Measurements from ENCODE around the gene STARD3NL.
"Not testable (repeated sequence)": the region's sequence is repeated elsewhere in the genome, so short reads cannot be mapped to it uniquely, and the experiment has no call there.

Gene STARD3NL

DNA sequence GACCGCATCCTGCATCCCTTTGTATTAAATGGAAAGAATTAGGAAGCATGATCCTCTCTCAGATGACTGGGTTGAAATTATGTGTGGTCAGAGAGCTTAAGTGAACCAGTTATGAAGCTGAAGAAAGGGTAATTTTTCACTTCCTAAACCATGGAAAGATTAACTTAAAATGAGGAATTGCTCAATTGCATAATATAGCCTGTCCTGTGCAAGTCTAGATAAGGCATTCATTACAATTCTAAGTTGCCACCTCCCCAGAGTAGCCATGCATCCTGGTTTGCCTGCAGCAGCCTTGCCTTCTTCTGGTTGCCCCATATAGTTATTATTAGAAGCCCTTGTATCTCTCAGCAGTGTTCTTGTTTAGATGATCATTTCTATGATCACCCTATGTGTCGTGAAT lies 45.3 kb downstream of the STARD3NL start:
- no peak for DNase-seq (ENCODE audit: low read depth)

DNA sequence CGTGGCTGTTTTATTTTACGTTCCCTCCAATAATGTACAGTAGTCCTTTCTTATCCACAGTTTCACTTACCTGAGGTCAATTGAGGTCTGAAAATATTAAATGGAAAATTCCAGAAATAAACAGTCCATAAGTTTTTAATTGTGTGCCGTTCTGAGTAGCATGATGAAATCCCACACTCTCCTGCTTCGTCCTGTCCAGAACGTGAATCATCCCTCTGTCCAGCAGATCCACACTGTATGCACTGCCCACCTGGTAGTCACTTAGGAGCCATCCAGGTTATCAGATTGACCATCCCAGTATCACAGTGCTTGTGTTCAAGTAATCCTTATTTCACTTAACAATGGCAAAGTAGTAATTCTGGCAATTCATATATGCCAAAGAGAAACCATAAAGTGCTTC lies 46.3 kb downstream of the STARD3NL start:
- DNase-seq (ENCODE audit: low read depth) = no peak

DNA sequence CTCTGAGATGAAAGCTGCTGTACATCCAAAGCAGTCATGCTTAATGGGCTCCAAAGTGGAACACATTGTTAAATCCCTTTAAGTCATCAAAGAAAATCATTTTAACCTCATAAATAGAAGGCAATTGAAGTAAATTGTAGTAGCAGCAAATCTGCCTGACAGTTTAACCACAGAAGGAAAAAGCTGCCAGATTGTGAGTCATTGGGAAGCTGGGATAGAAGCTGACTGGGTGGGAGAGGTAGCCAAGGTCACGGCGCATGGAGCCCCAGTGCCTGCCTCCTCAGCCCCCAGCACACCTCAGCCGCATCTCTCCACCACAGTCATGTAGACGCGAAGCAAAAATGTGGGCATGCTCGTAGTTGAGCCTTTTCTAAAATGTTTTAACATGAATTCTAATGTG lies 51.3 kb downstream of the STARD3NL start:
- DNase-seq (ENCODE audit: low read depth) = no peak

DNA sequence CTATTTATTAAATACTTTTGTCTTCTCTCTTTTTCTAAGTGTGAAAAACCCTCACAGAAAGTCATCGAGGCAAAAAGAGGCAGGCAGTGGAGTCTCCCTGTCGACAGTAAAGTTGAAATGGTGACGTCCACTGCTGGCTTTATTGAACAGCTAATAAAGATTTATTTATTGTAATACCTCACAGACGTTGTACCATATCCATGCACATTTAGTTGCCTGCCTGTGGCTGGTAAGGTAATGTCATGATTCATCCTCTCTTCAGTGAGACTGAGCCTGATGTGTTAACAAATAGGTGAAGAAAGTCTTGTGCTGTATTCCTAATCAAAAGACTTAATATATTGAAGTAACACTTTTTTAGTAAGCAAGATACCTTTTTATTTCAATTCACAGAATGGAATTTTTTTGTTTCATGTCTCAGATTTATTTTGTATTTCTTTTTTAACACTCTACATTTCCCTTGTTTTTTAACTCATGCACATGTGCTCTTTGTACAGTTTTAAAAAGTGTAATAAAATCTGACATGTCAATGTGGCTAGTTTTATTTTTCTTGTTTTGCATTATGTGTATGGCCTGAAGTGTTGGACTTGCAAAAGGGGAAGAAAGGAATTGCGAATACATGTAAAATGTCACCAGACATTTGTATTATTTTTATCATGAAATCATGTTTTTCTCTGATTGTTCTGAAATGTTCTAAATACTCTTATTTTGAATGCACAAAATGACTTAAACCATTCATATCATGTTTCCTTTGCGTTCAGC lies 52.0 kb downstream of the STARD3NL start:
- no peak for DNase-seq (ENCODE audit: low read depth)

DNA sequence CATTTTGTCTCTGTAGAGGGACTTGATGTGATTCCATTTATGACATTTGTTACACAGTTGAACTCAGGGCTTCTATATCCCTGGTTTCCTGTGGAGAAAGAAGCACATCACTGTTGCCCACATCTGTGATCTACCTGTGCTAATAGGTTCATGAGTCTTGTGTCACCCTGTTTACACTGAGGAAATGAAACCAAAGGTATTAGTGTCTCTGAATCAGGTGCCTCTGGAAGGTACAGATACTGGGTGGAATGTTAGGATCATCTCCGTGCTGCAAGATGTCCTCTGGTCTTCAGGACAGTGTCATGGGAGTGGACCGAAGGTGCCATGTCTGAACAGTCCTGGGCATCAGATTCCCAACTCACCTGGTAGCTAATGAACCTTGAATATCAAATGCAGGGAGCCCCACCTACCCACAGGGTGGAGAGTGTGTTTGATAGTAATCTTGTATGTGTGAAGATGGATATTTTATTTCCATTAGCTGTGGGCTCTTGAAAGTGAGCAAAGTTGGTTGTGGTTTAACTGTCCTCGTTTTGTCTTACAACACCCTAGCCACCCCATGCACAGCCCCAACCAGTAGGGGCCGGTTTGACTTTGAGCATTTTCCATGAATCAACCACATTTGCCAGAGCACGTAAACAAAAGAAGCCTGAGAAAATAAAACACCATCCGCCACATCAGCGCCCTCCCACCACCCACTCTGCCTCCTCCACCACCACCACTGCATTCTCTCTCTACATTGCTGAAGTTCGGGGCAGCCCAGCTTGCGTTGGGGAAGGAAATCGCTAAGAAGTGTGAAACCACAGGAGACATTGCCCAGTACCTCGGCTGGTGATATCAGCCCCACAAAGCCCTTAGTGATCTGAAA lies 54.7 kb downstream of the STARD3NL start:
- DNase-seq (ENCODE audit: low read depth) = no peak

DNA sequence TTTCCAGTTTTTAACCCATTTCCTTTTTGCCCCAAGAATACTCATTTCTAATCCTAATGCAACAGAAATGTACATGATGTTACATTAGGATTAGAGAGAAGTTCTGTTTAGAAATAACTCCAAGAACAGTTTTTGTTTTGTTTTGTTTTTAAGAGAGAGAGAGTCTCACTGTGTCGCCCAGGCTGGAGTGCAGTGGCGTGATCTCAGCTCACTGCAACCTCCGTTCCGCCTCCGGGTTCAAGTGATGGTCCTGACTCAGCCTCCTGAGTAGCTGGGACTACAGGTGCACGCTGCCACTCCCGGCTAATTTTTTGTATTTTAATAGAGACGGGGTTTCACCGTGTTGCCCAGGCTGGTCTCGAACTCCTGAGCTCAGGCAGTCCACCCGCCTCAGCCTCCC lies 56.7 kb downstream of the STARD3NL start:
- DNase-seq (ENCODE audit: low read depth) = not testable (repeated sequence)

- no peak for DNase-seq (ENCODE audit: low read depth)
These were observed 57.6 kb downstream of the STARD3NL start for GRCh38 chr7:38235606-38236005.

- DNase-seq (ENCODE audit: low read depth) = not testable (repeated sequence)
These were observed 61.1 kb downstream of the STARD3NL start for GRCh38 chr7:38239129-38239528.

- DNase-seq (ENCODE audit: low read depth) = no peak
These were observed 63.0 kb downstream of the STARD3NL start for GRCh38 chr7:38241071-38241470.

DNA sequence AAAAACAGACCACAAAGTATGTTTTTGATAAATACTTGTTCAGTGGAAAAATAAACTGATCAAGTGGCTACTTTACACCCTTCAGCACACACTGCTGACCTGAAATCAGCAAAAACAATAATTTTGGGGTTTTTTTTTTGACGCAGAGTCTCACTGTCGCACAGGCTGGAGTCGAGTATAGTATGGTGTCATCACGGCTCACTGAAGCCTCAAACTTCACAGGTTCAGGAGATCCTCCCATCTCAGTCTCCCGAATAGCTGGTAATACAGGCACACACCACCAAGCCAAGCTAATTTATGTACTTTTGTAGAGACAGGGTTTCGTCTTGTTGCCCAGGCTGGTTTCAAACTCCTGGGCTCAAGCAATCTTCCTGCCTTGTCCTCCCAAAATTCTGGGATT lies 64.8 kb downstream of the STARD3NL start:
- no peak for DNase-seq (ENCODE audit: low read depth)

GRCh38 chr7:38243345-38243744 lies 65.3 kb downstream of the STARD3NL start:
- not testable (repeated sequence) for DNase-seq (ENCODE audit: low read depth)

DNA sequence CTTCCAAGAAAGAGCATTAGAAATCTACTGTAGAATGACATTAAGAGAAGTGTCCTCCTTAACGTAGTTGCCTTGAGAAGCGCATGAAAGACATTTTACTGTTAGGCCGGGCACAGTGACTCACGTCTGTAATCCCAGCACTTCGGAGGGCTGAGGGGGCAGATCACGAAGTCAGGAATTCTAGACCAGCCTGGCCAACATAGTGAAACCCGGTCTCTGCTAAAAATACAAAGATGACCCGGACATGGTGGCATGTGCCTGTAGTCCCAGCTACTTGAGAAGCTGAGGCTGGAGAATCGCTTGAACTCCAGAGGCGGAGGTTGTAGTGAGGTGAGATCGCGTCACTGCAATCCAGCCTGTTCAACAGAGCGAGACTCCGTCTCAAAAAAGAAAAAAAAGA lies 66.5 kb downstream of the STARD3NL start:
- no peak for DNase-seq (ENCODE audit: low read depth)

- DNase-seq (ENCODE audit: low read depth) = no peak
These were observed 67.4 kb downstream of the STARD3NL start for GRCh38 chr7:38245409-38245977.

- DNase-seq (ENCODE audit: low read depth) = no peak
These were observed 70.1 kb downstream of the STARD3NL start for GRCh38 chr7:38248069-38248567.

- not testable (repeated sequence) for DNase-seq (ENCODE audit: low read depth)
These were observed 71.8 kb downstream of the STARD3NL start for GRCh38 chr7:38249849-38250248.

DNA sequence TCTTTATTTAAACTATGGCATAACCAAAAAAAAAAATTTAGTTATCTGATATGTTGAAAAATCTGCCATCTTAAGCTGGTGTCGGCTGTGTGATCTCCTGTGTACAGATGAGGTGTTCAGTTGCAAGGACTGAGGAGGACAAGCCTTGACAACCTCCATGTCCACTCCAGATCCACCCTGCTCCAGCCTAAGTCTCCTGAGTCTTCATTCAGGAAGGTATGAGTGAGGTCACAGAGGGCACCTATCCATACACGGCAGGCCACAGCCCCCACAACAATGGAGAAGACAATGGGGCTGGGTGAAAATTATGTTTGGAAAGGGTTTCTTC lies 79.3 kb downstream of the STARD3NL start:
- no peak for DNase-seq (ENCODE audit: low read depth)

- not testable (repeated sequence) for DNase-seq (ENCODE audit: low read depth)
These were observed 81.1 kb downstream of the STARD3NL start for GRCh38 chr7:38259157-38259556.

DNA sequence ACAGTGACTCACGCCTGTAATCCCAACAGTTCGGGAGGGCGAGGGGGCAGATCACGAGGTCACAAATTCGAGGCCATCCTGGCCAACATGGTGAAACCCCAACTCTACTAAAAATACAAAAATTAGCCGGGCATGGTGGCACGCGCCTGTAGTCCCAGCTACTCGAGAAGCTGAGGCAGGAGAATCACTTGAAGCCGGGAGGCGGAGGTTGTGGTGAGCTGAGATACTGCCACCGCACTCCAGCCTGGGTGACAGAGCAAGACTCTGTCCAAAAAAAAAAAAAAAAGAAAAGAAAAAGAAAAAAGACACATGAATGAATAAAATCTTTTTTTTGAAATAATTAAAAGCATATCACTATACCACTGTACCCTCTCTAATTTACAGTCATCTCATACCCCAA lies 83.6 kb downstream of the STARD3NL start:
- DNase-seq (ENCODE audit: low read depth) = not testable (repeated sequence)

GRCh38 chr7:38262026-38262425 lies 84.0 kb downstream of the STARD3NL start:
- DNase-seq (ENCODE audit: low read depth) = not testable (repeated sequence)

- DNase-seq (ENCODE audit: low read depth) = no peak
These were observed 84.5 kb downstream of the STARD3NL start for GRCh38 chr7:38262545-38262944.

GRCh38 chr7:38263274-38263673 lies 85.2 kb downstream of the STARD3NL start:
- DNase-seq (ENCODE audit: low read depth) = not testable (repeated sequence)

DNA sequence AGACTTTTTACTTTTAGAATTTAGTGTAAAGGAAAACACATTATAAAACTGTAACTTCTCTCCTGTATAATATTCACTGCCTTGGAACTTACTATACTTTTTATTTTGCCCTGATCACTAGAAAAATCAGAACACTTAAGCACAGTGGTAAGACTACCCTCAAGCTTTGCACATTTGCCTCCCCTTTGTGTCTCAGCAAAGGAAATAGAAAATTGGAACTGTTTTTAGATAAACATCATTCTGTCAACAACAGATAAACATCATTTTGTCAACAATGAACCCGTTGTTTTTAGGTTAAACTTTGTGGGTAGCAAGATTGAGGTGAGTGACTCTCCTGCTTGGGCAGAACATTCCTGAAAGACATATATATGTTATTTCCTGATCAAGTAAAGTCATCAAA lies 86.6 kb downstream of the STARD3NL start:
- not testable (repeated sequence) for DNase-seq (ENCODE audit: low read depth)

GRCh38 chr7:38265958-38266357 lies 87.9 kb downstream of the STARD3NL start:
- not testable (repeated sequence) for DNase-seq (ENCODE audit: low read depth)
